Neural cell (in vitro differentiated cells): Measurements from ENCODE around the gene RAI1.

ENCODE experiments used
- CTCF ChIP-seq: fragments of 450-650 bp; IDR thresholded peaks from 2 replicates; pipeline ENCODE4 v1.5.1; 2014; ENCODE audit warnings: antibody characterized with exemption, mild to moderate bottlenecking, moderate library complexity; ENCODE audit not compliant: poor library complexity, severe bottlenecking
- EP300 ChIP-seq: fragments of 450-650 bp; conservative IDR thresholded peaks from 2 replicates; pipeline ENCODE4 v1.6.1; 2014; ENCODE audit warnings: antibody characterized with exemption, mild to moderate bottlenecking, moderate library complexity; ENCODE audit not compliant: poor library complexity, severe bottlenecking
- MXI1 ChIP-seq: fragments of 450-650 bp; conservative IDR thresholded peaks from 2 replicates; pipeline ENCODE4 v1.6.1; 2014; ENCODE audit warnings: antibody characterized with exemption, mild to moderate bottlenecking; ENCODE audit not compliant: poor library complexity, severe bottlenecking
- RAD21 ChIP-seq: fragments of 450-650 bp; conservative IDR thresholded peaks from 2 replicates; pipeline ENCODE4 v1.6.1; 2014; ENCODE audit warnings: antibody characterized with exemption, mild to moderate bottlenecking, moderate library complexity
- SMC3 ChIP-seq: fragments of 450-650 bp; conservative IDR thresholded peaks from 2 replicates; pipeline ENCODE4 v1.6.1; 2014; ENCODE audit warnings: antibody characterized with exemption, mild to moderate bottlenecking, moderate library complexity; ENCODE audit not compliant: poor library complexity
- TAF1 ChIP-seq: IDR thresholded peaks from 2 replicates; pipeline ENCODE4 v1.6.1; 2012; ENCODE audit warnings: low read depth

DNA sequence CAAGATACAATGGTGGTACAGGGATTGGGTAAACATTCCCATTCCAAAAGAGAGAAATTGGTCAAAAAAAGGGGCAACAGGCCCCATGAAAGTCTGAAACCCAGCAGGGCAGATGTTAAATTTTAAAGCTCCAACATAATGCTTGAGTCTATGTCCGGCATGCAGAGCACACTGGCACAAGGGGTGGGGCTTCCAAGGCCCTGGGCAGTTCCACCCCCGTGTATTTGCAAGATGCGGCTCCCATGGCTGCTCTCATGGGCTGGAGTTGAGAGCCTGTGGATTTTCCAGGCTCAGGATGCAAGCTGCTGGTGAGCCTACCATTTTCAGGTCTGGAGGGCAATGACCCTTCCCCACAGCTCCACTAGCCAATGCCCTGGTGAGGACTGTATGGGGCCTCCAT, 27.9 kb upstream of the RAI1 start:
- TF ChIP-seq CTCF (no peak), EP300 (no peak), MXI1 (no peak), SMC3 (no peak), RAD21 (no peak), TAF1 (no peak)
